Nucleus accumbens (tissue), 56 donors: ENCODE data around the gene AGL.
"Not testable (repeated sequence)": the region's sequence is repeated elsewhere in the genome, so short reads cannot be mapped to it uniquely, and the experiment has no call there.

ENCODE experiments used
- DNase-seq, 56 donors: peaks; one replicate each; lab custom pipeline; 2025; lab: John Stamatoyannopoulos, UW

Gene AGL

GRCh38 chr1:99935534-99935933, 85.4 kb downstream of the AGL start:
- DNase-seq = no peak

DNA sequence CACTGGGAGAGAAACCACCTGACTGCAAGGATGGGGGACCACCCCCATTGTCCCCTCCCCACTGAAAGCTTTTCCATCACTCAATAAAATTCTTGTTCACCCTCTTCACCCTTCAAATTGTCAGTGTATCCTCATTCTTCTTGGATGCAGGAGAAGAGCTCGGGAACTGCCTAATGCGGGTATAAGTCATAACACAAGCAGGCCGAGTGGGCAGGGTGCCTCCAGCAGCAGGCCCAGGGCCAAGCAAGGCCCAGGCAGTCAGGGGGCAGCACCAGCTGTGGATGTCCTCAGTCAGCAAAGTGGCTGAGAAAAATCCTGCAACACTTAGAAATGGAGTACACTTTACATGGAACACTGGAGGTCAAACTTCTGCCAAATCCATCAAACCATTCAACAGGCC, 85.9 kb downstream of the AGL start:
- no peak for DNase-seq

GRCh38 chr1:99942723-99943122, 92.6 kb downstream of the AGL start:
- no peak for DNase-seq

DNA sequence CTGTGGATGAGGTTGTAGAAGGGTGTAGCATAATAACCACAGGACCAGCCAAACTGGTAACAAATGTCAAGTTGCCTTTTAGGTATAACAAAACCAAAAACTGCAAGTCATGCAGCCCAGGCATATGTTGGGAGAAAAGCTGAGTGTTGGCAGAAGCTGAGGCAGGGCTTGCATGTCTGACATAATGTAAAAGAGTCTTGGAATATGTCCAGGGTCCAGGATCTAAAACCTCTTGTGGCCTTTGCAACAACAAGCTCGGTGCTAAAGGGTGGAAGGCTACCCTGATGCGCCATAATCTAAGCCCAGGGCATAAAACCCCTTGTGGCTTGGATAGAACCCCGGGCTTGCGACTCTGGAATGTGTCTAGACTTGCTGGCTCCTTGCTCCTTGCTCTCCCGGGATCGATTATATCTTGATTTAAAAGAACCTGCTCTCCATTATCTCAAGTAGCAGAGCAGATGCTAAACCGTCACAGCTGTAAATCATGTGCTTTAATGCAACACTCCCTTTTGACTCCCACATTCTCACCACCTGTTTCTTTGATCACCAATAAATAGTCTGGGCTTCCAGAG, 93.1 kb downstream of the AGL start:
- no peak for DNase-seq

GRCh38 chr1:99944192-99944591, 94.0 kb downstream of the AGL start:
- no peak for DNase-seq

- no peak for DNase-seq
These were observed 95.0 kb downstream of the AGL start for GRCh38 chr1:99945174-99945573.

GRCh38 chr1:99950486-99950885, 100.3 kb downstream of the AGL start:
- DNase-seq = no peak

DNA sequence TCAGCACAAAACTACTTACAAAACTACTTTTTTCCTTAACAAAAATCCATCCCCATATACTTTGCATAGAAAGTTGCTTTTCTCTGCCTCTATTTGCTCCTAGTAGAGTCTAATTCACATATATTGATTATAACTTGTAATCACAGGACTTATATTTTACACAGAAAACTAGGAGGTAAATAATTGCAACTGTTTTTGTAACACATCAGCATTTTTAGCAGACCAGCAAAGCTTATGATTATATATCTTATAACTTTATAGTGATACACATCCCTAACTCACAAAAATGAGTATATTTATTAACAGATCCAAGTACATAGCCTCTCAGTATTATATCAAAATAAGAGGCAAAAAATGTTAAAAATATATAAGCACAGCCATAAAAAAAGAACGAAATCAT, 102.4 kb downstream of the AGL start:
- DNase-seq = no peak

DNA sequence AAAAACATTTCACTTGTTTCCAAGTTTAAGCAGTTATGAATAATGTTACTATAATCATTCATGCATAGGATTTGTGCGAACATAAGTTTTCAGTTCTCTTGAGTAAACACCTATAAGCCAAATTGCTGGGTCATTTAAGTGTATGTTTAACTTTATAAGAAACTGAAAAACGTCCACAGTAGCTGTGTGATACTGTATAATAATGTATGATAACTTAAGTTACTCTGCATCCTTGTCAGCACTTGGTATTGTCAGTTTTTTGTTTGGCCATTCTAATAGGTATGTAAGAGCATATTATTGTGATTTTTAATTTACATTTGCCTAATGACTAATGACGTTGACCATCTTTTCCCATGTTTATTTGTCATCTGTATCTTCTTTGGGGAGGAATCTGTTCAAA, 105.2 kb downstream of the AGL start:
- no peak for DNase-seq

DNA sequence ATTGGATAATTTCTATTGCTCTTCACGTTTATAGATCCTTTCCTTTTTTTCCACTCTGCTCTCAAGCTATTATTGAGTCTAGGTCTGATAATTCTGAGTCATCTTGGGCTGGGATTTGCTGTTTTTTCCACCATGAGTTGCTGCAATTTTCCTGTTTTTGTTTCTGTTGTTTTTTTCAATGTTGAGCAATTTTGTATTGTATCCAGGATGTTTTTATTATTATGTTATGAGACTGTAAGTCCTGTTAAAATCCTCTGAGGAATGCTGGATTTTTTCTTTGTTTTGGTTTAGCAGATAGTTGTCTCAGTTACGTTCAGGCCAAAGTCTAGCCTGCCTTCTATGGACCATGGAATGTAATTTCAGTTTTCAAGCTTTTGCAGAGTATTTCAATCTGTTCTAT, 106.6 kb downstream of the AGL start:
- DNase-seq = no peak

GRCh38 chr1:99957818-99958217, 107.7 kb downstream of the AGL start:
- DNase-seq = no peak

DNA sequence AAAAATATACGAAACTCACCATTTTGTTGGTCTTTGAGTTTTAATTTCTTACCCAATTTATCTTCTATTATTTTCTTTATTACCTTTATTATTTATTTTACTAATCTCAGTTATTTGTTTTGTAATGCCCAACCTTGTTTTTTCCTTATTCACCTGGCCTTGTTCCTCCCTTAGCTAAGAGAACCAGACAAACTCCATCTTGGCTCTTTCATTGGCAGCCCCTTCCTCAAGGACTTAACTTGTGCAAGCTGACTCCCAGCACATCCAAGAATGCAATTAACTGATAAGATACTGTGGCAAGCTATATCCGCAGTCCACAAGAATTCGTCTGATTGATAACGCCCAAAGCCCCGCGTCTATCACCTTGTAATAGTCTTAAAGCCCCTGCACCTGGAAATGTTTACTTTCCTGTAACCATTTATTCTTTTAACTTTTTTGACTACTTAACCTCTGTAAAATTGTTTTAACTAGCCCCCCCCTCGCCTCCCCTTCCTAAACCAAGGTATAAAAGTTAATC, 109.1 kb downstream of the AGL start:
- DNase-seq = not testable (repeated sequence)

DNA sequence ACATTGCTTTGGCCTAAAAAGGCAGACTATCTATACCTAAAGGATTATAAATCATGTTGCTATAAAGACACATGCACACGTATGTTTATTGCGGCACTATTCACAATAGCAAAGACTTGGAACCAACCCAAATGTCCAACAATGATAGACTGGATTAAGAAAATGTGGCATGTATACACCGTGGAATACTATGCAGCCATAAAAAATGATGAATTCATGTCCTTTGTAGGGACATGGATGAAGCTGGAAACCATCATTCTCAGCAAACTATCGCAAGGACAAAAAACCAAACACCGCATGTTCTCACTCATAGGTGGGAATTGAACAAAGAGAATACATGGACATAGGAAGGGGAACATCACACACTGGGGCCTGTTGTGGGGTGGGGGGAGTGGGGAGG, 110.1 kb downstream of the AGL start:
- not testable (repeated sequence) for DNase-seq

GRCh38 chr1:99963041-99963795, 113.1 kb downstream of the AGL start:
- DNase-seq = no peak

- DNase-seq = no peak
These were observed 114.6 kb downstream of the AGL start for GRCh38 chr1:99964806-99965205.

DNA sequence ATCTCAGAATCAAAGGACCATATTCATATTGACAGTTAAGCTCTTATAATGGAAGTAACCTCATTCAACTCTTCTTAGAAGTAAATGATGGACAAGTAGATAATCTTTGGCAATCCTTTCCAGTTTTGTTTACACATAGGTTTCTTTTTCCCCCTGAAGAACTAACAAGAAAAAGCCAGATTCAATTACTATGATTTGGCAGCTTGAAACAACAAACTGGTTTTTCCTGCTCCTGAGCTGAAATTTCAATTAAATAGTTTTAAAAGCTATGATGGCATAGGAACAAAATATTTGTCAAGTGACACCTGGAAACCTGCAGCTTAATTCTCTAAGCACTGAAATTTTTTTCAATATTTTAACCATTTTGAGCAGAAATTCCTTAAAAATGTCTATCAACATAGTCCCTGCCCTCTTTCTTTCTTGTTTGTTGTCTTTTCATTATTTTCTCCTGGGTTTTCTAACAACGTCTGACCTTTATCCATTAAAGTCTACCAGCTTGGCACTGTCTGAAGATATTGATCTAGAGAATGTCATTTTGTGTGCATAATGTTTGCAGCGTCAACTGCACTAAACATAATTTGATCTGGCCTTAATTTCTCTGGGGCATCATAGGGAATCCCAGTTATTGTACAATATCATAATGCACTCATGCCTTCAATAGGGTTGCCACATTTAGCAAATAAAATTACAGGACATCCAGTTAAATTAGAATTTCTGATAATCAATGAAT, 115.7 kb downstream of the AGL start:
- no peak for DNase-seq

DNA sequence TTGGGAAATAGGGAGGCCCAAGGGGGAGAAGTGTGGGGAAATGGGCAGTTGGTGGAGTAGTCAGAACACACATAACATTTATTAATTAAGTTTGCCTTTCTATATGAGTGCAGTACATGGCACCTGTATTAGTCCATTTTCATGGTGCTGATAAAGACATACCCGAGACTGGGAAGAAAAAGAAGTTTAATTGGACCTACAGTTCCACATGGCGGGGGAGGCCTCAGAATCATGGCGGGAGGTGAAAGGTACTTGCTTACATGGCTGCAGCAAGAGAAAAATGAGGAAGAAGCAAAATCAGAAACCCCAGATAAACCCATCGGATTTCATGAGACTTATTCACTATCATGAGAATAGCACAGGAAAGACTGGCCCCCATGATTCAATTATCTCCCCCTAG, 118.1 kb downstream of the AGL start:
- no peak for DNase-seq

DNA sequence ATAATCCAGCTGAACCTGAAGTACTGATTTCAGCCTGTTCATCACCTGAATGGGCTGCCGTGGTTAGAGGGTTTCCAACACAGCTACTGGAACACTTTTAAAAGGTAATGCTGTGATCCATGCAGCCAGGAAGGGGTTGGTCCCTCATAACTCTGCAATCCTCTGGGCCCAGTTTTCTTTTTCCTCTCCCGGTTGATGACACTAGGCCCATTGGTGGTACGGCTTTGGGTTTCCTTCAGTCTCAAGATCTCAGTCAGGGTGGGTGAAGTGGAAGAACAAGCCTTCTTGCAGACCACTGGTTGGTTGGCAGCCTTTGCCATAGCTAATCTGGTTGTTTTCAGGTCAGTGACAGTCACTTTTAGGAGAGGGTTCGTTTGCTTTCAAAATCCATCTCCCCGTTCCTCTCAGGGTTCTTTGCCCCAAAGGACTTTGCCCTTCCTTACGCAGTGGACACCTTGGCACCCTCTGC, 119.1 kb downstream of the AGL start:
- peak in 3 of 56 donors; percentile 29 to 64 (median 30) for DNase-seq

DNA sequence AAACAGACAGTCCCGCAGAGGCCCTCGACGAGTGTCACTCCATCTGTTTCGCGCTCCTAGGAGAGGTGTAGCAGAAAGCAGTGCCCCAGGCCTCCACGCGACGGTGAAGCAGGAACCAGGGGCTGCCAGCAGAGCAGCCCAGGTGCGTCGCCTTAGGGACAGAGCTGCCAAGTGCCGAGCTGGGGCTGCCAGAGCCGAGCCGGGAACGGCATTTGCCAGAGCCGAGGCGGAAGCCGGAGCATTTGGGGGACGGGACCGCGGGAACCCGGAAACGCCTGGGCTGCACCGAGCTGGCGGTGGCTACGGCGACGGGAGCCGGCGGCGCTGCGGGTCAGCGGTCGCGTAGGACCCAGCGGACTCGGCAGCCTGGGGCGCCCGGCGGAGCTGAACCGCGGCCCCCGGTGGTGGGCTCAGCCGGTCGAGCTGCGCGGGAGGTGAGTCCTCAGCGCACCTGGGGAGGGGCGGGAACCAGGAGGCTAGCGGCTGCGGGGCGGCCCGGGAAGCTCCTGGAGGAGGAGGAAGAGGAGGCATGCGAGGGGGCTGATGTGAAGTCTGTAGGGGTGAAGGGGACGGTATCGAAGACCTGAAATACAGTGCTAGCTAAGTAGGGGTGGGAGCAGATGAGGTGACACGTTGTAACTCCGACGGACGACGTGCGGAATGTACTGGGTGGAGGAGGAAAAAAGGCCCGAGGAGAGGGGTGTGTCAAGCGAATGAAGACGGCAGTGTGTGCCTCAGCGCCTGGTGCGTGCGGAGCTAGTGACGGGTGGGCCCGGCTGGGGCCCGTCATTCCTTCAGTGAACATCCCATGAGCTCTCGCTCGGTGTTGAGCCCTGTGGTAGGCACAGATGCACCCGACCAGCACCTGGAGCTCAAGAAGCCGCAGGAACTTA, 119.8 kb downstream of the AGL start, which contains the start of gene SLC35A3:
TSS of gene SLC35A3 (plus strand) at position 268 of the 893 bp plus-strand sequence. CDS start 23,559 bp downstream, outside the sequence.
- DNase-seq = peak in 55 of 56 donors; percentile 4 to 86 (median 66)

GRCh38 chr1:99970713-99971255, 120.6 kb downstream of the AGL start:
- no peak for DNase-seq
